Activated naive CD8-positive, alpha-beta T cell (primary cell): ENCODE measurements around the gene PNPLA2.

Source experiments
- H3K27ac Mint-ChIP-seq: one replicate; pipeline ENCODE4 v1.8.0; 2021; ENCODE audit warnings: mixed read lengths
- H3K27me3 Mint-ChIP-seq: one replicate; pipeline ENCODE4 v1.8.0; 2021; ENCODE audit warnings: mixed read lengths
- H3K36me3 Mint-ChIP-seq: one replicate; pipeline ENCODE4 v1.8.0; 2021; ENCODE audit warnings: mixed read lengths
- H3K4me1 Mint-ChIP-seq: one replicate; pipeline ENCODE4 v1.8.0; 2021; ENCODE audit warnings: low read depth, mixed read lengths
- H3K4me3 Mint-ChIP-seq: one replicate; pipeline ENCODE4 v1.8.0; 2021; ENCODE audit warnings: mild to moderate bottlenecking, mixed read lengths
- H3K9me3 Mint-ChIP-seq: one replicate; pipeline ENCODE4 v1.8.0; 2021; ENCODE audit warnings: low read depth, mixed read lengths

PNPLA2 gene

DNA sequence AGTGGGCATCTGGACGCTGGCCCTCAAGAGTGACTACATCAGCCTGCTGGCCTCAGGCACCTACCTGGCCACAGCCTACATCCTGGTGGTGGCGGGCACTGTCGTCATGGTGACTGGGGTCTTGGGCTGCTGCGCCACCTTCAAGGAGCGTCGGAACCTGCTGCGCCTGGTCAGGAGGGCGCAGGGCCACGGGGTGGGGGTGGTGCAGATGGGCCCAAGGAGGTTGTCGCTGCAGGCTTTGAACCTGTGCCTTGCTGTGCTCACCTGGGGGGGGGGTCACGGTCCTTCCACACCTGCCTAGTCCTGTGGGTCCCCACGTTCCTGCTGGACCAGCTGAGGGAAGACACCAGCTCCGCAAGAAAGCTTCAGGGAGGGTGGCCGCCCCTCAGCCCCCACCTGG, 17.6 kb downstream of the PNPLA2 start:
- no peaks in the 10 kb centered on the region for H3K27me3 Mint-ChIP-seq
- no peaks in the 10 kb centered on the region for H3K36me3 Mint-ChIP-seq
- no peak overlapping the region for H3K27ac Mint-ChIP-seq
- no peak overlapping the region for H3K4me3 Mint-ChIP-seq
- H3K9me3 Mint-ChIP-seq: no peaks in the 10 kb centered on the region
- peaks cover 20% of the 10 kb centered on the region for H3K4me1 Mint-ChIP-seq

DNA sequence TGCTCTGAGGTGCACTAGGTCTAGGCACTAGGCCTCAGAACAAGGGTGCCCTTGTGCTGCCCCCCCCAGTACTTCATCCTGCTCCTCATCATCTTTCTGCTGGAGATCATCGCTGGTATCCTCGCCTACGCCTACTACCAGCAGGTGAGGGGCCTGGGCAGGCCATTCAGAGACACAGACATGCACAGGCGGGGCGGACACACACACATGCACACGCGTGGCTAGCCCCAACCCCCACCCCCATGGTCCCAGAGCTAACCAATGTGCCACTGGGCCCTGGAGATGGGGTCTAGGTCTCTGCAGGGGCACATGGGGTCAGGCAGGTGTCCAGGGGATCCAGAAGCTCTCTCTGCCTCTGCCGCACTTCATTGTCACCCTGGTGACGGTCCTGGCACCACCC, 18.0 kb downstream of the PNPLA2 start:
- Mint-ChIP-seq H3K4me3 (no peak overlapping the region), H3K27ac (no peak overlapping the region), H3K36me3 (no peaks in the 10 kb centered on the region)

DNA sequence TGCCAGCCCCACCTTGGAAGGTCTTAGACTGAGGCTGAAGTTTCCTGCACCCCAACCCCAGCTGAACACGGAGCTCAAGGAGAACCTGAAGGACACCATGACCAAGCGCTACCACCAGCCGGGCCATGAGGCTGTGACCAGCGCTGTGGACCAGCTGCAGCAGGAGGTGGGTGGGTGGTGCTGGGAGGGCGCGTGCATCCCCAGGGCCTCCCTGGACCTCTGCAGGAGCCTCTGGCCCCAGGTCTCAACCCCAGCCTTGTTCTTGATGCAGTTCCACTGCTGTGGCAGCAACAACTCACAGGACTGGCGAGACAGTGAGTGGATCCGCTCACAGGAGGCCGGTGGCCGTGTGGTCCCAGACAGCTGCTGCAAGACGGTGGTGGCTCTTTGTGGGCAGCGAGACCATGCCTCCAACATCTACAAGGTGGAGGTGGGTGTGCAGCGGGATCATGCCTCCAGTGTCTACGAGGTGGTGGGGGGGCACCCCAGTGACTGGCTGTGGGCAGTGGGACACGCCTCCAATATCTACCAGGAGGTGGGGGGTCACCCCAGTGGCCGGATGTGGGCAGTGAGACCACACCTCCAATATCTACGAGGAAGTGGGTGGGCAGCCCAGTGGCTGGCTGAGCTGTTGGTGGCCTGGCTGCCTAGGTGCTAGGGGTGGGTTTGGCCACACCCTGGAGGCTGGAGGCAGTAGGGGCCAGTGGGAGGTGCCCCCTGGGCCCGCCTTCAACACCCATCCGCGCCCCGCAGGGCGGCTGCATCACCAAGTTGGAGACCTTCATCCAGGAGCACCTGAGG, 18.7 kb downstream of the PNPLA2 start:
- H3K4me3 Mint-ChIP-seq: no peak overlapping the region
- no peaks in the 10 kb centered on the region for H3K27me3 Mint-ChIP-seq
- H3K36me3 Mint-ChIP-seq: no peaks in the 10 kb centered on the region
- H3K9me3 Mint-ChIP-seq: no peaks in the 10 kb centered on the region
- H3K4me1 Mint-ChIP-seq: peaks cover 17% of the 10 kb centered on the region
- H3K27ac Mint-ChIP-seq: no peak overlapping the region

More for the DNA sequence above, 18.0 kb downstream of the PNPLA2 start:
- H3K9me3 Mint-ChIP-seq: no peaks in the 10 kb centered on the region
- no peaks in the 10 kb centered on the region for H3K27me3 Mint-ChIP-seq
- peaks cover 20% of the 10 kb centered on the region for H3K4me1 Mint-ChIP-seq

DNA sequence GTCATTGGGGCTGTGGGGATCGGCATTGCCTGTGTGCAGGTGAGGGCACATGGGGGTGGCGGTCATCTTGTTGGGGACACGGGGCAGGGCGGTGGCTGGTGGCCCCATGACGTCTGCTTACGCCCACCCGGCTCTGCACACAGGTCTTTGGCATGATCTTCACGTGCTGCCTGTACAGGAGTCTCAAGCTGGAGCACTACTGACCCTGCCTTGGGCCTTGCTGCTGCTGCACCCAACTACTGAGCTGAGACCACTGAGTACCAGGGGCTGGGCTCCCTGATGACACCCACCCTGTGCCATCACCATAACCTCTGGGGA, 19.2 kb downstream of the PNPLA2 start:
- H3K27me3 Mint-ChIP-seq: no peaks in the 10 kb centered on the region
- no peak overlapping the region for H3K27ac Mint-ChIP-seq
- no peak overlapping the region for H3K4me3 Mint-ChIP-seq
- no peaks in the 10 kb centered on the region for H3K36me3 Mint-ChIP-seq
- H3K9me3 Mint-ChIP-seq: no peaks in the 10 kb centered on the region
- peaks cover 17% of the 10 kb centered on the region for H3K4me1 Mint-ChIP-seq

DNA sequence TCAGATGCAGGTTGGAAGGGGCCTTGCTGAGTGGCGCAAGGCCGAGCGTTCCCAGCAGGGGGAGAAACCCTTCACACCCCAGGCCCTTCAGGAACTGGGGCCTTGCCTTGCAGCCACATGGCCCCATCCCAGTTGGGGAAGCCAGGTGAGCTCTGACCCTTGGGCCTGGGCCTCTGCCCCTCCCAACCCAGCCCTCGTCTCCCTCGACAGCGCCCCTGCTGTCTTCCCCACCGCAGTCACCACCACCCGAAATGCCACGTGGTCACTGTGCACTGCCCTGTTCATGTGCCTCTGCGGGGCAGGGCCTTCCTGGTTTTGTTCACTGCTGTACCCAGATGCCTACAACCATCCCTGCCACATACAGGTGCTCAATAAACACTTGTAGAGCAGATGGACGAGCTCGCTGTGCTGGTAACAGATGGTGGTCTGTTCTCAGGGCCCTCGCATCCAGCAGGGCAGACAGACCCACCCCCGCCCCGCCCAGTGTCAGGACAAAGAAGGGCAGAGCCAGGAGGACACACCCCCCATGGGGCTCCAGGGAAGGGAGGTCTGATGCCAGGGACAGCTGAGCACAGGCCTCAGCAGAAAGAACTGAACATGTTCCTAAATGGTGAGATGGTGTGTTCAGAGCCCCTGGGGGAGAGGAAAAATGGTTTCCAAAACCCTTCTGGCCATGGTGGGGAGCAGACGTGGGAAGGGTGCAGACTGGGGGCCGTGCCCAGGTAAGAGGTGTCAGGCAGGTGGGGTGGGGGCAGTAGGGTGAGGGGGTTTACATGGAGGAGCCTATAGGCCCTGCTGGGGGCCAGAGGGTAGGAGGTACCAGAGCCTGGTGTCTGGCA, 19.9 kb downstream of the PNPLA2 start:
- no peaks in the 10 kb centered on the region for H3K27me3 Mint-ChIP-seq
- H3K27ac Mint-ChIP-seq: no peak overlapping the region
- peak overlapping the region; percentile 32 for H3K4me3 Mint-ChIP-seq
- H3K9me3 Mint-ChIP-seq: no peaks in the 10 kb centered on the region
- peaks cover 19% of the 10 kb centered on the region for H3K4me1 Mint-ChIP-seq
- H3K36me3 Mint-ChIP-seq: no peaks in the 10 kb centered on the region

DNA sequence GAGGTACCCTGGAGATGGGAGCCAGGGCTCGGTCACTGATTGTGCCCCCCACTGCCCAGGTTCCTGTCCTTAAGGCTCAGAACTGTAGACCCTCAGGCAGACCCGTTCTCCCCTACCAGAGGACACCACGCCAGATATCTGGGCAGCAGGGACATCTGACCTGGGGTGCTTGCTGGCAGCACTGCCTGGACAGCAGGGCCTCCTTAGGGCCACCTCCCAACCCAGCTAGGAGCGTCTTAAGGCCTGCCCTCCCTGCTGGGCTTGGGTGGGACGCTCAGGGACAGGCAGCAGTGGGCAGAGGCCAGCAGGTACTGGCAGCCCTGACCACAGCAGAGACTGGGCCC, 20.5 kb downstream of the PNPLA2 start:
- Mint-ChIP-seq H3K36me3 (no peaks in the 10 kb centered on the region), H3K4me3 (no peak overlapping the region), H3K27me3 (no peaks in the 10 kb centered on the region), H3K4me1 (peaks cover 18% of the 10 kb centered on the region), H3K9me3 (no peaks in the 10 kb centered on the region), H3K27ac (no peak overlapping the region)

DNA sequence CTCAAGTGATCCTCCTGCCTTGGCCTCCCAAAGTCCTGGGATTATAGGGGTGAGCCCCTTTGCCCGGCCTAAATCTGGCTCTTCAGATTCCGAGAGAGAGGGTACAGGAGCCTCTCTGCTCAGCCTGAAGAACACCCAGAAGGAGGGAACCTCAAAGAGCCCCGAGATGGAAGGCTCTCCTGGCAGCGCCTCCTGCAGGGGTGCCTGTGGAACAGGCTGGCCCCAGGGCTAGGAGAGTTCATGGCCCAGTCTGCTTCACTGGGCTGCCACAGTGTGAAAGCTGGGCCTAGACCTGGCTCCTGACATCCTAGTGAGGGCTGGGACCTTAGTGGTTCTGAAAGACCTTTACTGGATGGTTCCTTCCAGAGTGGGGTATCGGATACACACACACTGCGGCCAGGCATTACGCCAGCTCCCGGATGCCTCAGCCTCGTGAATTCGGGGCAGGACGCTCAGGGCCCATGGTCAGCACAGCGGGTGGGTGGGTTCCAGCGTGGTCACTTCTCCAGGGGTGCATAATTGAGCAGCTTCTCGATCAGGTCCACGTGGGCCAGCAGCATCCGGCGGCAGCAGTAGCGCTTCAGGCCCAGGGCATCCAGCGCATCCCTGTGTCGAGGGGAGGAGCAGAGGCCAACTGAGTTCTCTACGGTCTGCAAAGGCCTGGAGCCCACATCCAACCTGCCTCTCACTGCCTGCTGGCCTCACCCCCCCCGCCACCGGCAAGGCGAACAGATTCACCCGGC, 21.3 kb downstream of the PNPLA2 start:
- H3K4me1 Mint-ChIP-seq: peaks cover 21% of the 10 kb centered on the region
- H3K27ac Mint-ChIP-seq: no peak overlapping the region
- H3K36me3 Mint-ChIP-seq: no peaks in the 10 kb centered on the region
- H3K4me3 Mint-ChIP-seq: peak overlapping the region; percentile 88
- H3K27me3 Mint-ChIP-seq: no peaks in the 10 kb centered on the region
- no peaks in the 10 kb centered on the region for H3K9me3 Mint-ChIP-seq

DNA sequence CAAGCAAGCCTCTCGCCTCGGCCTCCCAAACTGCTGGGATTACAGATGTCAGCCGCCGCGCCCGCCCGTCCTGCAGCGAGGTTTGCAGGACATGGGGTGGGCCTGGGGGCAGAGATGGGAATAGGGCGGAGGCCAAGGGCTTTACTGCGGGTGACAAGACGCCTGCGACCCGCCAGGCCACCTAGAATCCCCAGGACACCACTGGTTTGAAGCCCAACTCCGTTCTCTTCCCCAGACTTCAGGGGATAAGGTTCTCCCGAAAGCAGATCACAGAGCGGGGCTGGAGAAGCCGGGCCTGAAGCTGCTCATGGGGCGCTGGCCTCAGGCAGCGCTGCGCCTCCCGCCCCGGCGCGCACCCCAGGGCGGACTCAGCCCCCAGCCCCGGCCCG, 23.3 kb downstream of the PNPLA2 start:
- Mint-ChIP-seq H3K4me3 (peak overlapping the region; percentile 88), H3K9me3 (no peaks in the 10 kb centered on the region), H3K27me3 (no peaks in the 10 kb centered on the region), H3K36me3 (no peaks in the 10 kb centered on the region), H3K27ac (peak overlapping the region; percentile 80), H3K4me1 (peaks cover 24% of the 10 kb centered on the region)

DNA sequence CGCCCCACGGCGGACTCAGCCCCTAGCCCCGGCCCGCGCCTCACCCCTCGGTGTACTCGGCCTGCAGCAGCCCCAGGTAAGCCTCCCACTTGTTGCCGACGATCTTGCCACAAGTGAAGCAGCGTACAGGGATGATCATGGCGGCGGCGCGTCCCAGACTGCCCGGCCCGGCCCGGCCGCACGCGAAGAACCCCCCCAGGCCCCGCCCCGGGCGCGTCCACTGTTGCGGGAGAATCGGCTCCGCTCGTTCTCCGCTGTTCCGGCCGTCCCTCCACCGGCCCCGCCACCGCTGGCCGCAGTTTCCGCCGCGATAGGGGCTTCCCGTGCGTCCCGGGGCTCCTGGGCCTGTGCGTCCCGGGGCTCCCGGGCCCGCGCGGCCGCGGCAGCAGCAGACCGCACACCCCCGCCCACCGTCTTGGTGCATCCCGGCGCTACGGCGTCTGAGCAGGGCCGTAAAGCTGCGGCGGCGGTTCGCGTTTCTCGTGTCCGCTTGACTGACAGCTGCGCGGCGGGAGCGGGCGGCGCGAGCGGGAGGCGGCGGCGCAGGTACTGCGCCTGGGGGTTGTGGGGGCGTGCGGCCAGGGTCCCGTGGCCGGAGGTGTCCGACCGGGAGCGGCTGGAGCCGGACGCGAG, 23.8 kb downstream of the PNPLA2 start, which contains the start of the genes POLR2L and TSPAN4:
Gene POLR2L, minus strand, starts transcription at position 160 of the 633 bp plus-strand sequence. Its CDS starts 21 bp downstream, at position 139.
Gene TSPAN4, plus strand, starts transcription at position 483 of the 633 bp plus-strand sequence. CDS start 7,453 bp downstream, outside the sequence.
- Mint-ChIP-seq H3K27ac (peak within 1 kb of the TSS; percentile 80), H3K4me1 (peaks cover 24% of the 10 kb centered on the region), H3K27me3 (no peaks in the 10 kb centered on the region), H3K36me3 (no peaks in the 10 kb centered on the region), H3K9me3 (no peaks in the 10 kb centered on the region), H3K4me3 (peak within 1 kb of the TSS; percentile 88)

DNA sequence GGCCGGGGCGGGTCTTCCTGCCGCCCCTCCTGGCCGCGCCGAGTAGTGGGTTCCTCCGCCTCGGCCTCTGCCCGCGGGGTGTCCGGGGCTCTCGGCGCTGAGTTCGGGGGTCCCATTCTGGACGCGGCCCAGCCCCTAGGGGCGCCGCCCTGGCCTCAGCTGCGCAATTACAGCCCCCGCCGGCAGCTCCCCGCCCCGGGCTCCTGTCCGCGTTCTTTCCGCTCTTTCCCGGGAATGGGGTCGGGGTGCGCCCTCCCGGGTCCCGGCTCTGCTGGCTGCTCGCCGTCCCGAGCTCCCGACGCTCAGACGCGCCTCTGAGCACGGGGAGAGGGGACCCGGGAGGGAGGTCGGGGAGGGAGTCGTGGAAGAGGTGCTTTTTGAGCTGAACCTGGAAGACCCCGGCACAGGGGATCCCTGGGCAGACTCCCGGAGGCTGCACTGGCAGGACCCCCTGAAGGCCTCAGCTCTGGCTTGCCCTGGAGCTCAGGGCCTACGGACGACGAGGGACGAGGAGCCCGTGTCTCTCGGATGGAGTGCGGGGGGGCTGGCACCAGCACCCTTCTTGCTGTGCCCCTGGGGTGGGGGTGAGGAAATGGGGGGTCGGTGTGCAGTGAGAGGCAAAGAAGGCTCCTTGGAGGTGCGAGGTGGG, 24.5 kb downstream of the PNPLA2 start:
- Mint-ChIP-seq H3K4me3 (peak overlapping the region; percentile 77), H3K27me3 (no peaks in the 10 kb centered on the region), H3K36me3 (no peaks in the 10 kb centered on the region), H3K4me1 (peaks cover 24% of the 10 kb centered on the region), H3K9me3 (no peaks in the 10 kb centered on the region), H3K27ac (no peak overlapping the region)

DNA sequence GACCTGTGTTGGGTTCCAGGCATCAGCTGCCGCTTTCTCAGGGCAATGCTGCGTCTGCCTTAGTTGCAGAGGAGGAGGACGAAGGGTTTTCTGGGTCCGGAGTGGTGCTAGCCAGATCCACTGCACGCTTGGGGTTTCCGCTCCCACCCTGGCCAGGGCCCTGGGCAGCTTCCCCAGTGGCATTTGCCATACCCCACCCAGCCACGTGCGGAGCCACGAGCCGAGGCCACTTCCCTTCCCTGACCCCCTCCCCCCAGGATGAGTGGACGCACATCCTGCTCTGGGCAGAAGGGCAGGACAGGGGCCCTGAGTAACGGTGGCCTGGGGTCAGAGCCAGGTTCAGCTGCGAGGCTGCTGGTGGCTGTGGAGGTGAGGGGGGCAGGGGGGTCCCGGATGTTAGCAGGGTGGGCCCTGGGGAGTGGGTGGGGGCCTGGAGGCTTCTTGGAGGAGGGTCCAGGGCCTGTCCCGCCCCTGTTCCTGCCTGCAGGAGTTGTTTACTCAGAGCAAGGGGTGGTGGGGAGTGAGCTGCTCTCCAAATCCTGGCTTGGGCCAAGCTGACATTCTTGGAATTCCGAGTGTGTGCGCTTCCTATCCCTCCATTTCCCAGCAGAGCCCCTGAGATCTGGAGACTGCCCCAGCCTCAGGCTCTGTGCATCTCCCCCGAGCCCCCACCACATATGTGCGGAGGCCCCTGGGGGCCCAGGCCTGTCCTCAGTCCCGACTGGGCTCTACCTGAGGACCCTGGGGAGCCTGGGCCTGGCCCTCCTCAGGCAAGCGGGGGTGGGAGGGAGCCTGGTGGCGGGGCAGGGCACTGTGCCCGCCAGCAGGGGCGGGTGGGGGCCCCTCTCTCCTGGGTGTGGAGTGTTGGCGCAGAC, 25.3 kb downstream of the PNPLA2 start:
- peak overlapping the region; percentile 77 for H3K4me3 Mint-ChIP-seq
- H3K9me3 Mint-ChIP-seq: no peaks in the 10 kb centered on the region
- no peaks in the 10 kb centered on the region for H3K27me3 Mint-ChIP-seq
- H3K4me1 Mint-ChIP-seq: peaks cover 28% of the 10 kb centered on the region
- no peaks in the 10 kb centered on the region for H3K36me3 Mint-ChIP-seq
- no peak overlapping the region for H3K27ac Mint-ChIP-seq

DNA sequence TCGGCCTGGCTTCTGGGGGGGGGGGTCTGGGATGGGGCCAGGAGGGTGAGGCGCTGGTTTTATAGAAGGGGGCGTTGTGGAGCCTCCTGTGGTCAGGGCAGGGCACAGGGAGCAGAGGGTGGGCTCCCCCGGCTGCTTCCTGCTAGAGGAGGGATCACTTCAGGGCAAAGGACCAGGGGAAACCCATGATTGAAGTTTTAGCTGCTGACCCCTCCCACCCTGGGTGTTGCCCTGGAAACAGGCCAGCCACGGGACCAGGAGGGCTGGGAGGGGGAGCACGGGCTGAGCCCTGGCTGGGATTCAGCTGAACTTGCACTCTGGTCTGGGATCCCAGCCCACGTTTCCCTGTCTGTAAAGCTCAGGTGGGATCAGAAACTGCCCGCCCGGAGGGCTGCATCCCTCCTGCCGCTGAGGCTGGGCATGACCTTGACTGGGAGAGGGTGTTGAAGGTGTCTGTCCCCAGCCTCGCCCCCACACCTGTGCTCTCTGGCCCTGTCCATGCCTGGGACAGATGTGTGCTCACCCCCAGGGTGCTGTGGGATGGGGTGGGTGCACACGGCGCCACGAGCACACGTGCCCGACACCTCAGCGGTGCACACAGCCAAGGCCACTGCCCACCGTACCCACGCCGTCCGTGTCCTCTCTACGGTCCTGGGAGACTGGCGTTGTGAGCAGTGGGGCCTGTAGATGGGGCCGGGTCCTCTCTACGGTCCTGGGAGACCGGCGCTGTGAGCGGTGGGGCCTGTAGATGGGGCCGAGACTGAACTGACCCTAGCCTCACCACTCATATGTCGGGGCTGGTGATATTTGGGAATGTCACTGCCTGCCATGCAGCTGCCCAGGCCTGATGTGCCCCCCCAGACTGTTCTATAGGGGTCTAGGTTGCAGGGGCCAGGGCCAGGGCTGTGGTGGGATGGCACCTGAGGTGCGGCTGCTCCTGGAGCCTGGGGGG, 26.3 kb downstream of the PNPLA2 start:
- H3K4me3 Mint-ChIP-seq: peak overlapping the region; percentile 32

More for the DNA sequence above, 26.3 kb downstream of the PNPLA2 start:
- Mint-ChIP-seq H3K36me3 (no peaks in the 10 kb centered on the region), H3K27me3 (no peaks in the 10 kb centered on the region), H3K27ac (no peak overlapping the region), H3K9me3 (no peaks in the 10 kb centered on the region), H3K4me1 (peaks cover 28% of the 10 kb centered on the region)
